SK-N-SH (cell line): ENCODE measurements around the gene FMN1.
"Not testable (repeated sequence)": the region's sequence is repeated elsewhere in the genome, so short reads cannot be mapped to it uniquely, and the experiment has no call there.

Source experiments
- CTCF ChIP-seq: fragments of 200-600 bp; sonication (generic); IDR thresholded peaks from 2 replicates; pipeline ENCODE4 v1.6.1; 2017; ENCODE audit warnings: antibody characterized with exemption, mild to moderate bottlenecking, moderate library complexity
- ELF1 ChIP-seq: IDR thresholded peaks from 2 replicates; pipeline ENCODE4 v1.4.0; 2012
- EP300 ChIP-seq, 2 experiments: IDR thresholded peaks; 2 replicates each; pipeline versions ENCODE4 v1.4.0 to v1.6.1; 2012; ENCODE audit warnings: borderline replicate concordance in 1 of 2, low read depth in 1 of 2, low read length in 1 of 2
- FOXJ3 ChIP-seq: sonication (generic); formaldehyde crosslinking; IDR thresholded peaks from 2 replicates; pipeline ENCODE4 v1.5.1; 2020; ENCODE audit warnings: mild to moderate bottlenecking, missing genetic modification reagents
- GATA2 ChIP-seq: sonication (generic); formaldehyde crosslinking; IDR thresholded peaks from 2 replicates; pipeline ENCODE4 v1.5.0; 2020; ENCODE audit warnings: mild to moderate bottlenecking, missing genetic modification reagents
- JUND ChIP-seq: IDR thresholded peaks from 2 replicates; pipeline ENCODE4 v1.4.0; 2012
- POLR2AphosphoS5 ChIP-seq: IDR thresholded peaks from 2 replicates; pipeline ENCODE4 v1.6.1; 2012; ENCODE audit warnings: low read depth, low read length
- RCOR1 ChIP-seq: fragments of 150-350 bp; IDR thresholded peaks from 2 replicates; pipeline ENCODE4 v1.6.1; 2017; ENCODE audit warnings: antibody characterized with exemption, low read length
- REST ChIP-seq: IDR thresholded peaks from 2 replicates; pipeline ENCODE4 v1.6.1; 2012; ENCODE audit warnings: mild to moderate bottlenecking, low read depth, low read length, moderate library complexity
- TAF1 ChIP-seq: IDR thresholded peaks from 2 replicates; pipeline ENCODE4 v1.6.1; 2012; ENCODE audit warnings: low read depth, mild to moderate bottlenecking, low read length, moderate library complexity, borderline replicate concordance
- YY1 ChIP-seq: IDR thresholded peaks from 2 replicates; pipeline ENCODE4 v1.4.0; 2012; ENCODE audit warnings: low read depth, mild to moderate bottlenecking
- TF ChIP-seq, protein P1 (sequence below): IDR thresholded peaks from 2 replicates; pipeline ENCODE4 v1.4.0; 2012; ENCODE audit warnings: low read depth, borderline replicate concordance
- TF ChIP-seq, protein P2 (sequence below): fragments of 150-350 bp; IDR thresholded peaks from 2 replicates; pipeline ENCODE4 v1.6.1; 2017; ENCODE audit warnings: antibody characterized with exemption, low read length, low read depth, borderline replicate concordance
- TF ChIP-seq, protein P3 (sequence below): IDR thresholded peaks from 2 replicates; pipeline ENCODE4; 2012

GRCh38 chr15:32846671-32847070 is 347.8 kb downstream of the FMN1 start:
- TF ChIP-seq REST; EP300 (IDR thresholded peaks at IDR 0.05; ENCODE audit: borderline replicate concordance in 1 of 2, low read depth in 1 of 2, low read length in 1 of 2); CTCF; FOXJ3 (CRISPR knock-in tag); POLR2AphosphoS5; YY1; RCOR1; ELF1; GATA2; TAF1; JUND: not testable (repeated sequence)
- TF ChIP-seq, protein P1, sequence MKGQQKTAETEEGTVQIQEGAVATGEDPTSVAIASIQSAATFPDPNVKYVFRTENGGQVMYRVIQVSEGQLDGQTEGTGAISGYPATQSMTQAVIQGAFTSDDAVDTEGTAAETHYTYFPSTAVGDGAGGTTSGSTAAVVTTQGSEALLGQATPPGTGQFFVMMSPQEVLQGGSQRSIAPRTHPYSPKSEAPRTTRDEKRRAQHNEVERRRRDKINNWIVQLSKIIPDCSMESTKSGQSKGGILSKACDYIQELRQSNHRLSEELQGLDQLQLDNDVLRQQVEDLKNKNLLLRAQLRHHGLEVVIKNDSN, result not testable (repeated sequence)
- TF ChIP-seq, protein P2, sequence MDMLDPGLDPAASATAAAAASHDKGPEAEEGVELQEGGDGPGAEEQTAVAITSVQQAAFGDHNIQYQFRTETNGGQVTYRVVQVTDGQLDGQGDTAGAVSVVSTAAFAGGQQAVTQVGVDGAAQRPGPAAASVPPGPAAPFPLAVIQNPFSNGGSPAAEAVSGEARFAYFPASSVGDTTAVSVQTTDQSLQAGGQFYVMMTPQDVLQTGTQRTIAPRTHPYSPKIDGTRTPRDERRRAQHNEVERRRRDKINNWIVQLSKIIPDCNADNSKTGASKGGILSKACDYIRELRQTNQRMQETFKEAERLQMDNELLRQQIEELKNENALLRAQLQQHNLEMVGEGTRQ, result not testable (repeated sequence)
- TF ChIP-seq, protein P3, sequence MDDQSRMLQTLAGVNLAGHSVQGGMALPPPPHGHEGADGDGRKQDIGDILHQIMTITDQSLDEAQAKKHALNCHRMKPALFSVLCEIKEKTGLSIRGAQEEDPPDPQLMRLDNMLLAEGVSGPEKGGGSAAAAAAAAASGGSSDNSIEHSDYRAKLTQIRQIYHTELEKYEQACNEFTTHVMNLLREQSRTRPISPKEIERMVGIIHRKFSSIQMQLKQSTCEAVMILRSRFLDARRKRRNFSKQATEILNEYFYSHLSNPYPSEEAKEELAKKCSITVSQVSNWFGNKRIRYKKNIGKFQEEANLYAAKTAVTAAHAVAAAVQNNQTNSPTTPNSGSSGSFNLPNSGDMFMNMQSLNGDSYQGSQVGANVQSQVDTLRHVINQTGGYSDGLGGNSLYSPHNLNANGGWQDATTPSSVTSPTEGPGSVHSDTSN, result not testable (repeated sequence)
